WTC11 (cell line): Measurements from ENCODE around the gene SUMF1. TPM values are rescaled to one million over a fixed set of nuclear protein-coding genes. Genes with fewer than 3 reads are reported as not detected.

Experiments
- ATAC-seq: fragments of 200-7000 bp; cut with Tn5 transposase; 2 replicates; pipeline ENCODE4 v1.10.0; 2021; ENCODE audit warnings: mild to moderate bottlenecking, moderate library complexity
- CTCF ChIA-PET: fragments of 300-600 bp; sonication (Branson Sonifier 250); formaldehyde crosslinking; loops from one replicate; lab custom pipeline; 2021; ENCODE audit warnings: antibody characterized with exemption; lab: Charles Lee
- POLR2A ChIA-PET: fragments of 350-600 bp; sonication (Branson Sonifier 250); formaldehyde crosslinking; loops from one replicate; lab custom pipeline; 2021; ENCODE audit warnings: antibody characterized with exemption; lab: Charles Lee
- DNase-seq: peaks from one replicate; pipeline ENCODE4 v3.0.0; 2021; ENCODE audit warnings: low spot score
- H3K27ac Mint-ChIP-seq: 2 replicates; pipeline ENCODE4 v1.8.0; 2021; ENCODE audit warnings: mixed read lengths
- H3K27me3 Mint-ChIP-seq: 2 replicates; pipeline ENCODE4 v1.8.0; 2021; ENCODE audit warnings: low read depth, mild to moderate bottlenecking, moderate library complexity, mixed read lengths
- H3K36me3 Mint-ChIP-seq: 2 replicates; pipeline ENCODE4 v1.8.0; 2021; ENCODE audit warnings: mixed read lengths
- H3K4me1 Mint-ChIP-seq: 2 replicates; pipeline ENCODE4 v1.8.0; 2022; ENCODE audit warnings: mixed read lengths
- H3K4me3 Mint-ChIP-seq: 2 replicates; pipeline ENCODE4 v1.8.0; 2021; ENCODE audit warnings: mild to moderate bottlenecking, moderate library complexity, mixed read lengths
- H3K9me3 Mint-ChIP-seq: 2 replicates; pipeline ENCODE4 v1.8.0; 2021; ENCODE audit warnings: mixed read lengths
- ATF1 ChIP-seq: sonication (generic); formaldehyde crosslinking; IDR thresholded peaks from 2 replicates; pipeline ENCODE4 v1.8.1; 2023; ENCODE audit warnings: mild to moderate bottlenecking, moderate library complexity, missing genetic modification reagents
- CREM ChIP-seq: sonication (generic); formaldehyde crosslinking; IDR thresholded peaks from 2 replicates; pipeline ENCODE4 v1.8.1; 2022; ENCODE audit warnings: mild to moderate bottlenecking, missing genetic modification reagents, moderate library complexity
- FOXJ3 ChIP-seq: sonication (generic); formaldehyde crosslinking; IDR thresholded peaks from 2 replicates; pipeline ENCODE4 v1.9.0; 2021; ENCODE audit warnings: missing genetic modification reagents, mild to moderate bottlenecking, borderline replicate concordance
- GRHL2 ChIP-seq: fragments of 250-450 bp; sonication (Bioruptor Pico); IDR thresholded peaks from 2 replicates; pipeline ENCODE4 v1.8.0; 2022; ENCODE audit warnings: mild to moderate bottlenecking, moderate library complexity; ENCODE audit not compliant: insufficient replicate concordance, severe bottlenecking
- JAZF1 ChIP-seq: fragments of 250-450 bp; sonication (Bioruptor Pico); IDR thresholded peaks from 2 replicates; pipeline ENCODE4 v1.9.0; 2021; ENCODE audit warnings: moderate library complexity, mild to moderate bottlenecking, inconsistent platforms
- MXD4 ChIP-seq: fragments of 250-450 bp; sonication (Bioruptor Pico); IDR thresholded peaks from 2 replicates; pipeline ENCODE4 v1.8.0; 2021; ENCODE audit warnings: mild to moderate bottlenecking, moderate library complexity, borderline replicate concordance
- NR1H2 ChIP-seq: sonication (generic); formaldehyde crosslinking; IDR thresholded peaks from 2 replicates; pipeline ENCODE4 v1.9.0; 2021; ENCODE audit warnings: mild to moderate bottlenecking, moderate library complexity, missing genetic modification reagents
- NR3C1 ChIP-seq: sonication (generic); formaldehyde crosslinking; conservative IDR thresholded peaks from 2 replicates; pipeline ENCODE4 v1.8.1; 2023; ENCODE audit warnings: low read depth, mild to moderate bottlenecking, missing genetic modification reagents
- SMAD4 ChIP-seq: sonication (generic); formaldehyde crosslinking; IDR thresholded peaks from 2 replicates; pipeline ENCODE4 v1.8.0; 2022; ENCODE audit warnings: mild to moderate bottlenecking, missing genetic modification reagents
- ZNF121 ChIP-seq: sonication (generic); formaldehyde crosslinking; IDR thresholded peaks from 2 replicates; pipeline ENCODE4 v1.8.0; 2023; ENCODE audit warnings: missing genetic modification reagents
- ZNF219 ChIP-seq: sonication (generic); formaldehyde crosslinking; IDR thresholded peaks from 2 replicates; pipeline ENCODE4 v1.8.0; 2023; ENCODE audit warnings: missing genetic modification reagents, mild to moderate bottlenecking, borderline replicate concordance
- total RNA-seq: library from RNA; stranded (reverse); gene quantifications from 3 replicates; pipeline ENCODE4 v1.2.3, GENCODE V29; 2021
- TF ChIP-seq, protein P1 (sequence below): sonication (generic); formaldehyde crosslinking; IDR thresholded peaks from 2 replicates; pipeline ENCODE4 v1.8.1; 2023; ENCODE audit warnings: mild to moderate bottlenecking, missing genetic modification reagents, moderate library complexity
- TF ChIP-seq, protein P2 (sequence below): sonication (generic); formaldehyde crosslinking; IDR thresholded peaks from 2 replicates; pipeline ENCODE4 v1.8.0; 2022; ENCODE audit warnings: mild to moderate bottlenecking, missing genetic modification reagents
- TF ChIP-seq, protein P3 (sequence below): fragments of 250-450 bp; sonication (Bioruptor Pico); IDR thresholded peaks from 2 replicates; pipeline ENCODE4 v2.1.2; 2022; ENCODE audit warnings: mild to moderate bottlenecking, moderate library complexity
- TF ChIP-seq, protein P4 (sequence below): fragments of 250-450 bp; sonication (Bioruptor Pico); IDR thresholded peaks from 2 replicates; pipeline ENCODE4 v1.9.0; 2021; ENCODE audit warnings: mild to moderate bottlenecking
- TF ChIP-seq, protein P5 (sequence below): fragments of 250-450 bp; sonication (Bioruptor Pico); IDR thresholded peaks from 2 replicates; pipeline ENCODE4 v1.9.0; 2021; ENCODE audit warnings: moderate library complexity, mild to moderate bottlenecking, inconsistent platforms, borderline replicate concordance
- TF ChIP-seq, protein P6 (sequence below): sonication (generic); formaldehyde crosslinking; IDR thresholded peaks from 2 replicates; pipeline ENCODE4 v1.8.0; 2023; ENCODE audit warnings: mild to moderate bottlenecking, missing genetic modification reagents
- TF ChIP-seq, protein P7 (sequence below): sonication (generic); formaldehyde crosslinking; IDR thresholded peaks from 2 replicates; pipeline ENCODE4 v1.8.1; 2022; ENCODE audit warnings: low read depth, mild to moderate bottlenecking, moderate library complexity, missing genetic modification reagents, borderline replicate concordance
- TF ChIP-seq, protein P8 (sequence below): sonication (generic); formaldehyde crosslinking; IDR thresholded peaks from 2 replicates; pipeline ENCODE4 v1.8.1; 2022; ENCODE audit warnings: low read depth, missing genetic modification reagents, borderline replicate concordance

SUMF1 gene
- total RNA-seq, 1 experiment from 2014 or later: 10.4 TPM

DNA sequence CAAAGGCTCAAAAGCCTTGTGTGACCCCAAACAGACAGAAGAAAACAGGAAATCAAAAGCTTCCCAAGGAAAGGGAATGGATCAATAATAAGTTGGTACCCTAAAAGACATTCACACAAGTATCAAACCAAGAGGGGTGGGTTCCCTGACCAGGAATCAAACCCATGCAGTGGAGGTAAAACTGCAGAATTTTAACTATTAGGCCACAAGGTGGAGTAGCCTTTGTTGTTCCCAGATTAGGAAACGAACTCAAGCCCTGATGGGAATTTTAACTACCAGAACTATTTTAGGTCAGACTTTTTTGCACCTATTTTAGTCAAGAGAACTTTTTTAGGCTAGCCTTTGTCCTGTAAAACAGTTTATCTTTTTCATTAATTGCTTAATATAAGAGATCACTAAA lies 132.5 kb downstream of the SUMF1 start:
- ATAC-seq: peak; percentile 58
- POLR2A ChIA-PET: no interaction called here

DNA sequence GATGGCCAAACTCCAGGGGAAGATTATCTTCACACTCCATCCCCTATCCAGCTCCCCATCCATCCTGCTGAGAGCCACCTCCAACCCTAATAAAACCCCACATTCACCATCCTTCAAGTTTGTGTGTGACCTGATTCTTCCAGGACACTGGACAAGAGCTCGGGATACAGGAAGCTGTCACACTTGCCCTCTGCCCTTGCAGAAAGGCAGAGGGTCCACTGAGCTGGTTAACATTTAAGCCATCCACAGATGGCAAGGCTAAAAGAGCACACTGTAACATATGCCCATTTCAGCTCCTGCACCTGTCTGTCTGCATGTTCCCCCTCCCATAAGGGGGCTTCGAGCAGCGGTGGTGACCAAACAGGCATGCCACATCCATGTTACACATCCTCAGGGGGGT lies 134.1 kb downstream of the SUMF1 start:
- peak overlapping the region; percentile 39; the same call in 1 of the 2 replicates for H3K27ac Mint-ChIP-seq
- H3K36me3 Mint-ChIP-seq: peaks cover 23% of the 10 kb centered on the region
- ChIA-PET POLR2A (no interaction called here), CTCF (interaction anchor here (1.7 to 2.1 kb wide), 2 partner anchors 18 to 300 kb away, joined by 6 to 11 read pairs; no protein-coding TSS in a partner anchor)
- DNase-seq (no peak), ATAC-seq (no peak)
- no peaks in the 10 kb centered on the region; the same call in 1 of the 2 replicates for H3K27me3 Mint-ChIP-seq
- H3K4me1 Mint-ChIP-seq: peaks cover 48% of the 10 kb centered on the region
- H3K9me3 Mint-ChIP-seq: peaks cover 27% of the 10 kb centered on the region
- TF ChIP-seq, protein P1, sequence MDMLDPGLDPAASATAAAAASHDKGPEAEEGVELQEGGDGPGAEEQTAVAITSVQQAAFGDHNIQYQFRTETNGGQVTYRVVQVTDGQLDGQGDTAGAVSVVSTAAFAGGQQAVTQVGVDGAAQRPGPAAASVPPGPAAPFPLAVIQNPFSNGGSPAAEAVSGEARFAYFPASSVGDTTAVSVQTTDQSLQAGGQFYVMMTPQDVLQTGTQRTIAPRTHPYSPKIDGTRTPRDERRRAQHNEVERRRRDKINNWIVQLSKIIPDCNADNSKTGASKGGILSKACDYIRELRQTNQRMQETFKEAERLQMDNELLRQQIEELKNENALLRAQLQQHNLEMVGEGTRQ: no peak
- TF ChIP-seq, protein P2, sequence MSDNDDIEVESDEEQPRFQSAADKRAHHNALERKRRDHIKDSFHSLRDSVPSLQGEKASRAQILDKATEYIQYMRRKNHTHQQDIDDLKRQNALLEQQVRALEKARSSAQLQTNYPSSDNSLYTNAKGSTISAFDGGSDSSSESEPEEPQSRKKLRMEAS (CRISPR knock-in tag): no peak
- no peak for TF ChIP-seq JAZF1 (CRISPR knock-in tag)
- TF ChIP-seq CREM: no peak
- no peak for TF ChIP-seq NR1H2
- TF ChIP-seq, protein P3, sequence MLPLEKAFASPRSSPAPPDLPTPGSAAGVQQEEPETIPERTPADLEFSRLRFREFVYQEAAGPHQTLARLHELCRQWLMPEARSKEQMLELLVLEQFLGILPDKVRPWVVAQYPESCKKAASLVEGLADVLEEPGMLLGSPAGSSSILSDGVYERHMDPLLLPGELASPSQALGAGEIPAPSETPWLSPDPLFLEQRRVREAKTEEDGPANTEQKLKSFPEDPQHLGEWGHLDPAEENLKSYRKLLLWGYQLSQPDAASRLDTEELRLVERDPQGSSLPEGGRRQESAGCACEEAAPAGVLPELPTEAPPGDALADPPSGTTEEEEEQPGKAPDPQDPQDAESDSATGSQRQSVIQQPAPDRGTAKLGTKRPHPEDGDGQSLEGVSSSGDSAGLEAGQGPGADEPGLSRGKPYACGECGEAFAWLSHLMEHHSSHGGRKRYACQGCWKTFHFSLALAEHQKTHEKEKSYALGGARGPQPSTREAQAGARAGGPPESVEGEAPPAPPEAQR (CRISPR knock-in tag): no peak
- no peak for TF ChIP-seq ZNF121 (CRISPR knock-in tag)
- no peak overlapping the region for H3K4me3 Mint-ChIP-seq

More for the DNA sequence above, 132.5 kb downstream of the SUMF1 start:
- H3K27ac Mint-ChIP-seq: peak overlapping the region; percentile 86; the same call in 1 of the 2 replicates
- no peak overlapping the region for H3K4me3 Mint-ChIP-seq
- CTCF ChIA-PET: interaction anchor here (0.9 to 3.0 kb wide), 2 partner anchors 16 to 377 kb away, joined by 3 to 13 read pairs; no protein-coding TSS in a partner anchor
- peaks cover 15% of the 10 kb centered on the region for H3K9me3 Mint-ChIP-seq
- peaks cover 48% of the 10 kb centered on the region for H3K4me1 Mint-ChIP-seq
- H3K36me3 Mint-ChIP-seq: peaks cover 10% of the 10 kb centered on the region
- H3K27me3 Mint-ChIP-seq: no peaks in the 10 kb centered on the region; the same call in 1 of the 2 replicates
- no peak for DNase-seq
- TF ChIP-seq, protein P4, sequence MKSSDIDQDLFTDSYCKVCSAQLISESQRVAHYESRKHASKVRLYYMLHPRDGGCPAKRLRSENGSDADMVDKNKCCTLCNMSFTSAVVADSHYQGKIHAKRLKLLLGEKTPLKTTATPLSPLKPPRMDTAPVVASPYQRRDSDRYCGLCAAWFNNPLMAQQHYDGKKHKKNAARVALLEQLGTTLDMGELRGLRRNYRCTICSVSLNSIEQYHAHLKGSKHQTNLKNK: no peak
- TF ChIP-seq, protein P5, sequence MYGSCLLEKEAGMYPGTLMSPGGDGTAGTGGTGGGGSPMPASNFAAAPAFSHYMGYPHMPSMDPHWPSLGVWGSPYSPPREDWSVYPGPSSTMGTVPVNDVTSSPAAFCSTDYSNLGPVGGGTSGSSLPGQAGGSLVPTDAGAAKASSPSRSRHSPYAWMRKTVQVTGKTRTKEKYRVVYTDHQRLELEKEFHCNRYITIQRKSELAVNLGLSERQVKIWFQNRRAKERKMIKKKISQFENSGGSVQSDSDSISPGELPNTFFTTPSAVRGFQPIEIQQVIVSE (CRISPR knock-in tag): no peak
- TF ChIP-seq SMAD4: no peak
- no peak for TF ChIP-seq MXD4 (CRISPR knock-in tag)
- TF ChIP-seq, all 79 proteins: peak for 0

DNA sequence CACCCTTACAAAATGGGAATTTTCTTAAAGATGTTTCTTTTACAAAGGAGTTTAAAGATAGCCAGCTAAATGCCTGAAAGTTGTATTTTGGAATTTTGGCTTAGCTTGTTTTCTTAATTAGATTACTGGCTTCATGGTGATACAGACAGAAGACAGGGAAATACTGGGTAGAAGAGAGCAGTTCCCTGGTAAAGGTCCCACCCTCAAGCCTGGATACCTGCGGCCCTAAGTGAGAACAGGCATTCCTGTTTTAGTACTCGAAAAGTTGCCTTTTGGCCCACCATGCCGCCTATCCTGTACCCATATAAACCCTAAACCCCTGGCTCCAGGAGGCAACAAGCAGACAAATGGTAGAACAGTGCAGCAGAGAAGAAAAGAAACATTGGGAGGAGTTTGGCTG lies 134.5 kb downstream of the SUMF1 start:
- no peaks in the 10 kb centered on the region; the same call in 1 of the 2 replicates for H3K27me3 Mint-ChIP-seq
- peaks cover 27% of the 10 kb centered on the region for H3K9me3 Mint-ChIP-seq
- ChIA-PET CTCF (interaction anchor here (0.9 to 2.1 kb wide), 3 partner anchors 18 to 301 kb away, joined by 3 to 11 read pairs (median 6); no protein-coding TSS in a partner anchor), POLR2A (no interaction called here)
- H3K4me3 Mint-ChIP-seq: no peak overlapping the region
- DNase-seq: no peak
- peaks cover 23% of the 10 kb centered on the region for H3K36me3 Mint-ChIP-seq
- peak; percentile 54 for ATAC-seq
- H3K27ac Mint-ChIP-seq: no peak overlapping the region
- H3K4me1 Mint-ChIP-seq: peaks cover 45% of the 10 kb centered on the region
- TF ChIP-seq GRHL2 (CRISPR knock-in tag) (no peak), ZNF219 (CRISPR knock-in tag) (no peak), NR3C1 (CRISPR knock-in tag) (no peak), ATF1 (no peak), FOXJ3 (CRISPR knock-in tag) (no peak)
- TF ChIP-seq, protein P6, sequence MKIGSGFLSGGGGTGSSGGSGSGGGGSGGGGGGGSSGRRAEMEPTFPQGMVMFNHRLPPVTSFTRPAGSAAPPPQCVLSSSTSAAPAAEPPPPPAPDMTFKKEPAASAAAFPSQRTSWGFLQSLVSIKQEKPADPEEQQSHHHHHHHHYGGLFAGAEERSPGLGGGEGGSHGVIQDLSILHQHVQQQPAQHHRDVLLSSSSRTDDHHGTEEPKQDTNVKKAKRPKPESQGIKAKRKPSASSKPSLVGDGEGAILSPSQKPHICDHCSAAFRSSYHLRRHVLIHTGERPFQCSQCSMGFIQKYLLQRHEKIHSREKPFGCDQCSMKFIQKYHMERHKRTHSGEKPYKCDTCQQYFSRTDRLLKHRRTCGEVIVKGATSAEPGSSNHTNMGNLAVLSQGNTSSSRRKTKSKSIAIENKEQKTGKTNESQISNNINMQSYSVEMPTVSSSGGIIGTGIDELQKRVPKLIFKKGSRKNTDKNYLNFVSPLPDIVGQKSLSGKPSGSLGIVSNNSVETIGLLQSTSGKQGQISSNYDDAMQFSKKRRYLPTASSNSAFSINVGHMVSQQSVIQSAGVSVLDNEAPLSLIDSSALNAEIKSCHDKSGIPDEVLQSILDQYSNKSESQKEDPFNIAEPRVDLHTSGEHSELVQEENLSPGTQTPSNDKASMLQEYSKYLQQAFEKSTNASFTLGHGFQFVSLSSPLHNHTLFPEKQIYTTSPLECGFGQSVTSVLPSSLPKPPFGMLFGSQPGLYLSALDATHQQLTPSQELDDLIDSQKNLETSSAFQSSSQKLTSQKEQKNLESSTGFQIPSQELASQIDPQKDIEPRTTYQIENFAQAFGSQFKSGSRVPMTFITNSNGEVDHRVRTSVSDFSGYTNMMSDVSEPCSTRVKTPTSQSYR: no peak
- TF ChIP-seq, protein P4: no peak
- TF ChIP-seq, protein P7, sequence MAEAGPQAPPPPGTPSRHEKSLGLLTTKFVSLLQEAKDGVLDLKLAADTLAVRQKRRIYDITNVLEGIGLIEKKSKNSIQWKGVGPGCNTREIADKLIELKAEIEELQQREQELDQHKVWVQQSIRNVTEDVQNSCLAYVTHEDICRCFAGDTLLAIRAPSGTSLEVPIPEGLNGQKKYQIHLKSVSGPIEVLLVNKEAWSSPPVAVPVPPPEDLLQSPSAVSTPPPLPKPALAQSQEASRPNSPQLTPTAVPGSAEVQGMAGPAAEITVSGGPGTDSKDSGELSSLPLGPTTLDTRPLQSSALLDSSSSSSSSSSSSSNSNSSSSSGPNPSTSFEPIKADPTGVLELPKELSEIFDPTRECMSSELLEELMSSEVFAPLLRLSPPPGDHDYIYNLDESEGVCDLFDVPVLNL (CRISPR knock-in tag): no peak
- TF ChIP-seq, protein P2 (CRISPR knock-in tag): no peak
- TF ChIP-seq, protein P8, sequence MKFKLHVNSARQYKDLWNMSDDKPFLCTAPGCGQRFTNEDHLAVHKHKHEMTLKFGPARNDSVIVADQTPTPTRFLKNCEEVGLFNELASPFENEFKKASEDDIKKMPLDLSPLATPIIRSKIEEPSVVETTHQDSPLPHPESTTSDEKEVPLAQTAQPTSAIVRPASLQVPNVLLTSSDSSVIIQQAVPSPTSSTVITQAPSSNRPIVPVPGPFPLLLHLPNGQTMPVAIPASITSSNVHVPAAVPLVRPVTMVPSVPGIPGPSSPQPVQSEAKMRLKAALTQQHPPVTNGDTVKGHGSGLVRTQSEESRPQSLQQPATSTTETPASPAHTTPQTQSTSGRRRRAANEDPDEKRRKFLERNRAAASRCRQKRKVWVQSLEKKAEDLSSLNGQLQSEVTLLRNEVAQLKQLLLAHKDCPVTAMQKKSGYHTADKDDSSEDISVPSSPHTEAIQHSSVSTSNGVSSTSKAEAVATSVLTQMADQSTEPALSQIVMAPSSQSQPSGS (CRISPR knock-in tag): no peak
- TF ChIP-seq, protein P1: no peak
